ENCODE results near the gene AIFM3.

The AIFM3 gene

DNA sequence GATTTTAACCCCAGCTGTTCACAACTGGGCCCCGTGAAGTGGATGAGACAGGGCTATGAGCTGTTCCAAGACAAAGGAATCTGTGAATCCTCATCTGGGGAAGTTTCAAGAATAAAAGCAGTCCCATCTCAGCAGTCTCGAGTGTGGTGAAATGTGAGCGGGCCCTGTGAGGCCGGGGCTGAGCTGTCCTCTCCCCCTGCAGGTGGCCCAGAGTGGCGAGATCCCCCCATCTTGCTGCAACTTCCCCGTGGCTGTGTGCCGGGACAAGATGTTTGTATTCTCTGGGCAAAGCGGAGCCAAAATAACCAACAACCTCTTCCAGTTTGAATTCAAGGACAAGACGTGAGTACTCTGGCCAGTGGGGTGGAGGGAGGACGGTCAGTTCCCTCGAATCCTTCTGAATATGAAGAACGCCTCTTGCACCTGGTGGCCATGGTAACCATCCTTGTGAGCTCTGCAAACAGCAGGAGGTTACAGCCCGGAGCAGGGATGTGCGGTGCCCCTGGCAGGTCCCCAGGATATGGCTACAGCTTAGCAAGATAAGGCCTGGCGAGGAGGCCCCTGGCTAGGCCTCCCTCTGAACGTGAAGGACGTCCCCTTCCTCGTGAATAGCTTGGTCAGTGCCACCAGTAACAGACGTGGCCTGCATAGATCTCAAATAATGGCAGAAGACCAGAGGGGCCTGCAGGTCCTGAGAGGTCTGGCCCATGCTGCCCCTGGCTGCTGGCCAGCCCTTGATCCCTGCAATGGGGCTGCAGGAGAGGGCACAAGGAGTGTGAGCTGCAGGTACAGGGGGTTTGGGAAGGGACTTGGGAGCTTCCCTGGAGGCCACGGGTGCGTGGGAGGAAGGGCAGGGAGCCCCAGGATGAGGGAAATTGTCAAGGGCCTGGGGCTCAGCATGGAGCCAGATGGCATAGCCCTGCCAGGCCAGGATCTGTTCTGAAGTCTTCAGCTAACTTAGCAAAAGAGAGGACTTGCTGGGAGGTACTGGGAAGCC is 23.4 kb downstream of the AIFM3 start:
- Histone ChIP-seq H3K9me3 (ENCODE audit: control insufficient read depth in 1 of 2, low read length in 2 of 2) (no peaks in the 10 kb centered on the region), H3K36me3 (ENCODE audit: control insufficient read depth in 1 of 2, insufficient read depth in 2 of 2, low read length in 2 of 2) (peaks cover 16 to 69% of the 10 kb centered on the region in 2 donors), H3K9ac (ENCODE audit: low read depth in 1 of 2, low read length in 2 of 2) (no peak overlapping the region), H3K27me3 (ENCODE audit: control insufficient read depth in 1 of 2, insufficient read depth in 2 of 2, low read length in 2 of 2) (no peaks in the 10 kb centered on the region), H3K27ac (ENCODE audit: low read depth, low read length) (no peak overlapping the region), H3K4me3 (ENCODE audit: low read depth in 1 of 2, low read length in 2 of 2) (no peak overlapping the region), H3K4me1 (ENCODE audit: control insufficient read depth in 1 of 2, insufficient read depth in 2 of 2, low read length in 2 of 2) (no peaks in the 10 kb centered on the region)

DNA sequence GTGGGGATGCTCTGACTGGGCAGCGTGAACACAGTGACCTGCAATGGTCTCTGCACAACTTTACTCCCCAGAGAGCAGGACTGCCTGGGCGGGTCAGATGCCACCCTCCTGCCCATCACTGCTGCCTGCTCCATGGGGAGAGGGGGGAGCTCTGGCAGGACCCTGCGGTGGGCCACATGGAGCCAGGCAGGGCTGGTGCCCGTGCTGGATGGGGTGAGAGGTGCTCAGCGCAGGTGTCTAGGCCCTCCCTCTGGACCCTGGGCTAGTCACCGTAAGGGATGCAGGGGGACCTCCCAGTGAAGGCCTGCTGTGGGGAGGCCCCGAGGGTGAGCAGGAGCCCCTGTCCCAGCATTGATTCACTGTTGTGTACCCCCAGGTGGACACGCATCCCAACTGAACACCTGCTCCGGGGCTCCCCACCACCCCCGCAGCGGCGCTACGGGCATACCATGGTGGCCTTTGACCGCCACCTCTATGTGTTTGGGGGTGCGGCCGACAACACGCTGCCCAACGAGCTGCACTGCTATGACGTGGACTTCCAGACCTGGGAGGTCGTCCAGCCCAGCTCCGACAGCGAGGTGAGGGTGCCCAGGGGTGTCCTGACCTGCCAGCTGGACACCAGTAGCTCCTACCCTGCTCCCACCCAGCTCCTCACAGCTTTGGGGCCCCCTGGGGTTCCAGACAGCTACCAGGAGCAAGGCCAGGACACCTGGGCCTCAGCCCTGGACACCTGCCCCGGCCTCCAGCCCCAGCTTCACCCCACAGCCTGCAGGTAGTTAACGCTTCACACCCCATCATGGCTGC is 24.4 kb downstream of the AIFM3 start:
- Histone ChIP-seq H3K36me3 (ENCODE audit: control insufficient read depth in 1 of 2, insufficient read depth in 2 of 2, low read length in 2 of 2) (peaks cover 21 to 67% of the 10 kb centered on the region in 2 donors), H3K27ac (ENCODE audit: low read depth, low read length) (no peak overlapping the region), H3K4me3 (ENCODE audit: low read depth in 1 of 2, low read length in 2 of 2) (no peak overlapping the region), H3K4me1 (ENCODE audit: control insufficient read depth in 1 of 2, insufficient read depth in 2 of 2, low read length in 2 of 2) (no peaks in the 10 kb centered on the region), H3K27me3 (ENCODE audit: control insufficient read depth in 1 of 2, insufficient read depth in 2 of 2, low read length in 2 of 2) (no peaks in the 10 kb centered on the region), H3K9ac (ENCODE audit: low read depth in 1 of 2, low read length in 2 of 2) (no peak overlapping the region), H3K9me3 (ENCODE audit: control insufficient read depth in 1 of 2, low read length in 2 of 2) (no peaks in the 10 kb centered on the region)

GRCh38 chr22:20992056-20992442 is 25.0 kb downstream of the AIFM3 start:
- no peak overlapping the region for H3K4me3 ChIP-seq (ENCODE audit: low read depth in 1 of 2, low read length in 2 of 2)
- H3K4me1 ChIP-seq (ENCODE audit: control insufficient read depth in 1 of 2, insufficient read depth in 2 of 2, low read length in 2 of 2), result no peaks in the 10 kb centered on the region
- H3K27ac ChIP-seq (ENCODE audit: low read depth, low read length), result no peak overlapping the region
- peaks cover 21 to 69% of the 10 kb centered on the region in 2 donors for H3K36me3 ChIP-seq (ENCODE audit: control insufficient read depth in 1 of 2, insufficient read depth in 2 of 2, low read length in 2 of 2)
- no peak overlapping the region for H3K9ac ChIP-seq (ENCODE audit: low read depth in 1 of 2, low read length in 2 of 2)
- H3K27me3 ChIP-seq (ENCODE audit: control insufficient read depth in 1 of 2, insufficient read depth in 2 of 2, low read length in 2 of 2), result no peaks in the 10 kb centered on the region
- H3K9me3 ChIP-seq (ENCODE audit: control insufficient read depth in 1 of 2, low read length in 2 of 2), result no peaks in the 10 kb centered on the region

DNA sequence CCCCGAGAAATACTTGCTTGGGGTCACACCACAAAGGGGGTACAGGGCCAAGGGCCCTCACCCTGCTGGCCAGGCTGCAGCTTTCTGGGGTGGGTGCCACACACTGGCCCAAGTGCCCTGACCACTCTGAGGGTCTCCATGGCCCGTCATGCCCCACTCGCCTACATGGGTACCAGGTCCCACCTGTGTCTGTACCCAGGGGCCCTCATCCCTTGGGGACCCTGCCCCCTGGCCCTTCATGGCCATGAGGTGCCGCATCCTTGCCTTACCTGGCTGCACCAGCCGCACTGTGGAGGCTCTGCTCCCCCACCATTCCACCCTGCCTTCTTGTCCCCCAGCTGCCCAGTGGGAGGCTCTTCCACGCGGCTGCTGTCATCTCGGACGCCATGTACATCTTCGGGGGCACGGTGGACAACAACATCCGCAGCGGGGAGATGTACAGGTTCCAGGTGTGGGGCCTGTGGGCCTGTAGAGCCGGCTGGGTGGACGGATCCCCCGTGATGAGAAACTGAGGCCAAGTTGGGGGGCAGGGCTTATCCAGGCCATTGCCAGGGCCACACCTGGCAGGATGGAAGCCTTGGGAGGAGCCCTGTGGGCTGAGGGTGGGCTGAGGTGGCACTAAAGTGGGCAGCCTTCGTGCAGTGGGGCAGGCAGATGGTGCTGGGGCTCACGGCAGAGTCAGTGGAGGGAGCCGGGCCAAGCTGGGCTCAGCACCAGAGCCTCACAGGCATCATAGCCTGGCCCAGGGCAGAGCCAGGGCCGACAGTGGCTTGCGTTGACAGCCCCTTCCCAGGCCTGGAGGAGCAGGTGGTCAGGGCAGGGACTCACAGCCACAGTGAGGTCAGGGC is 25.6 kb downstream of the AIFM3 start:
- H3K4me3 ChIP-seq (ENCODE audit: low read depth in 1 of 2, low read length in 2 of 2), result no peak overlapping the region
- peaks cover 21 to 73% of the 10 kb centered on the region in 2 donors for H3K36me3 ChIP-seq (ENCODE audit: control insufficient read depth in 1 of 2, insufficient read depth in 2 of 2, low read length in 2 of 2)
- H3K4me1 ChIP-seq (ENCODE audit: control insufficient read depth in 1 of 2, insufficient read depth in 2 of 2, low read length in 2 of 2), result no peaks in the 10 kb centered on the region
- no peak overlapping the region for H3K27ac ChIP-seq (ENCODE audit: low read depth, low read length)
- H3K27me3 ChIP-seq (ENCODE audit: control insufficient read depth in 1 of 2, insufficient read depth in 2 of 2, low read length in 2 of 2), result no peaks in the 10 kb centered on the region
- no peak overlapping the region for H3K9ac ChIP-seq (ENCODE audit: low read depth in 1 of 2, low read length in 2 of 2)
- H3K9me3 ChIP-seq (ENCODE audit: control insufficient read depth in 1 of 2, low read length in 2 of 2), result no peaks in the 10 kb centered on the region

GRCh38 chr22:20993304-20994127 is 26.5 kb downstream of the AIFM3 start:
- Histone ChIP-seq H3K27me3 (ENCODE audit: control insufficient read depth in 1 of 2, insufficient read depth in 2 of 2, low read length in 2 of 2) (no peaks in the 10 kb centered on the region), H3K4me1 (ENCODE audit: control insufficient read depth in 1 of 2, insufficient read depth in 2 of 2, low read length in 2 of 2) (no peaks in the 10 kb centered on the region), H3K9me3 (ENCODE audit: control insufficient read depth in 1 of 2, low read length in 2 of 2) (no peaks in the 10 kb centered on the region), H3K27ac (ENCODE audit: low read depth, low read length) (no peak overlapping the region), H3K4me3 (ENCODE audit: low read depth in 1 of 2, low read length in 2 of 2) (no peak overlapping the region), H3K9ac (ENCODE audit: low read depth in 1 of 2, low read length in 2 of 2) (no peak overlapping the region), H3K36me3 (ENCODE audit: control insufficient read depth in 1 of 2, insufficient read depth in 2 of 2, low read length in 2 of 2) (peaks cover 18 to 73% of the 10 kb centered on the region in 2 donors)

DNA sequence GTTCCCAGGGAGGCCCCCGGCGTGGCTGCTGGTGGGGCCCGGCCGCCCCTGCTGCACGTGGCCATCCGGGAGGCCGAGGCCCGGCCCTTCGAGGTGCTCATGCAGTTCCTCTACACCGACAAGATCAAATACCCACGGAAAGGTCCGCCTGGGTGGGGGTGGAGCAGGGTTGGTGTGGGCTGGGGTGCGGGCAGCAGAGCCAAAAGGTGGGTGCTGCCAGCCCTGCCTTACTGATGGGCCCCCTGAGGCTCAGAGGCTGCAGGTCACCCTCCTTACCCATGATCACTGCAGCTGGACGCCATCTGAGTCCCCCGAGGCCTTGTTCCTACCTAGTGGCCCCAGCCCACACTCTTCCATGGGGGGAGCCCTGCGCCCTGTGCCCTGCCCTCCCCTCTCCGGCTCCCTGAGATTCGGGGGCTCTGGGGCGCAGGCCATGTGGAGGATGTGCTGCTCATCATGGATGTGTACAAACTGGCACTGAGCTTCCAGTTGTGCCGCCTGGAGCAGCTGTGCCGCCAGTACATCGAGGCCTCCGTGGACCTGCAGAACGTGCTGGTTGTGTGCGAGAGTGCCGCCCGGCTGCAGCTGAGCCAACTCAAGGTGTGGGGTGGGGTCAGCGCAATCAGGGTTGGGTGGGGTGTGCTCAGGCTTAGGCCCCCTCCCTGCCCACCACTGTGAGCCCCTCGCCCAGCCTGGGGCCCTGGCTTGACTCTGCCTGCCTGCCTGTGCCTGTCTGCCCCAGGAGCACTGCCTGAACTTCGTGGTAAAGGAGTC is 27.3 kb downstream of the AIFM3 start:
- Histone ChIP-seq H3K9ac (ENCODE audit: low read depth in 1 of 2, low read length in 2 of 2) (no peak overlapping the region), H3K36me3 (ENCODE audit: control insufficient read depth in 1 of 2, insufficient read depth in 2 of 2, low read length in 2 of 2) (peaks cover 18 to 80% of the 10 kb centered on the region in 2 donors), H3K27me3 (ENCODE audit: control insufficient read depth in 1 of 2, insufficient read depth in 2 of 2, low read length in 2 of 2) (no peaks in the 10 kb centered on the region), H3K27ac (ENCODE audit: low read depth, low read length) (no peak overlapping the region), H3K4me3 (ENCODE audit: low read depth in 1 of 2, low read length in 2 of 2) (no peak overlapping the region), H3K4me1 (ENCODE audit: control insufficient read depth in 1 of 2, insufficient read depth in 2 of 2, low read length in 2 of 2) (no peaks in the 10 kb centered on the region), H3K9me3 (ENCODE audit: control insufficient read depth in 1 of 2, low read length in 2 of 2) (no peaks in the 10 kb centered on the region)

- Histone ChIP-seq H3K9me3 (ENCODE audit: control insufficient read depth in 1 of 2, low read length in 2 of 2) (no peaks in the 10 kb centered on the region), H3K4me3 (ENCODE audit: low read depth in 1 of 2, low read length in 2 of 2) (no peak overlapping the region), H3K4me1 (ENCODE audit: control insufficient read depth in 1 of 2, insufficient read depth in 2 of 2, low read length in 2 of 2) (peaks cover under 1 to 5% of the 10 kb centered on the region in 2 donors), H3K36me3 (ENCODE audit: control insufficient read depth in 1 of 2, insufficient read depth in 2 of 2, low read length in 2 of 2) (peaks cover 18 to 86% of the 10 kb centered on the region in 2 donors), H3K27me3 (ENCODE audit: control insufficient read depth in 1 of 2, insufficient read depth in 2 of 2, low read length in 2 of 2) (no peaks in the 10 kb centered on the region), H3K9ac (ENCODE audit: low read depth in 1 of 2, low read length in 2 of 2) (no peak overlapping the region), H3K27ac (ENCODE audit: low read depth, low read length) (no peak overlapping the region)
These were observed 27.8 kb downstream of the AIFM3 start for GRCh38 chr22:20994902-20995241.

DNA sequence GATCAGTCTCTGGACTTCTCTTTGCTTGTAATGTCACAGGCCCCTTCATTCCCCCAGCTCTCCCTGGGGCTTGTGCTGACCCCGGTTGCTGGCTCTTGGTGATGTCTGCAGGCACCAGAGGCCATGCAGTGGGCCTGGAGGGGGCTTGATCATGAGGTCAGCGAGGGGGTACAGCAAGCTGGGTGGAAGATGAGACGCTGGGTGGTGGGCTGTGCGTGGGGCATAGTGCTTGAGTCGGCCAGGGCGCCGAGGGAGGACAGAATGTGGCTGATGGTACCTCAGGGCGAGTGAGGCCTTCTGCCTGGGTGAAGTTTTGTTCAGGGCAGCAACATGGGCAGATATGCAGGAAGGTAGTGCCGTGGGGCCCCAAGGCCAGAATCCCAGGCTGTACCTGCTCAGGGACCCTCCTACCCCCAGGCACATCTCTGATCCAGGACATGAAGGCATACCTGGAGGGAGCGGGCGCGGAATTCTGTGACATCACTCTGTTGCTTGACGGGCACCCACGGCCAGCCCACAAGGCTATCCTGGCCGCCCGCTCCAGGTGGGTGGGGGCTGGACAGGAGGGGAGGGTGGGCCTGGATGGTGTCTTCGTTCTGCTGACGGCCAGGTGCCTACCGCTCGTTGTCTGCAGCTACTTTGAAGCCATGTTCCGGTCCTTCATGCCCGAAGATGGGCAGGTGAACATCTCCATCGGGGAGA is 28.4 kb downstream of the AIFM3 start:
- no peak overlapping the region for H3K27ac ChIP-seq (ENCODE audit: low read depth, low read length)
- no peaks in the 10 kb centered on the region for H3K9me3 ChIP-seq (ENCODE audit: control insufficient read depth in 1 of 2, low read length in 2 of 2)
- no peaks in the 10 kb centered on the region for H3K27me3 ChIP-seq (ENCODE audit: control insufficient read depth in 1 of 2, insufficient read depth in 2 of 2, low read length in 2 of 2)
- H3K9ac ChIP-seq (ENCODE audit: low read depth in 1 of 2, low read length in 2 of 2), result no peak overlapping the region
- H3K4me3 ChIP-seq (ENCODE audit: low read depth in 1 of 2, low read length in 2 of 2), result no peak overlapping the region
- peaks cover 18 to 85% of the 10 kb centered on the region in 2 donors for H3K36me3 ChIP-seq (ENCODE audit: control insufficient read depth in 1 of 2, insufficient read depth in 2 of 2, low read length in 2 of 2)
- peaks cover 6 to 11% of the 10 kb centered on the region in 2 donors for H3K4me1 ChIP-seq (ENCODE audit: control insufficient read depth in 1 of 2, insufficient read depth in 2 of 2, low read length in 2 of 2)

Data from duodenal mucosa (tissue), 2 donors.